Liver (tissue), 9 donors: Measurements from ENCODE around the gene JAZF1. TPM values are rescaled to one million over a fixed set of nuclear protein-coding genes. Genes with fewer than 3 reads are reported as not detected.

ENCODE experiments used
- DNase-seq: peaks from one replicate; pipeline ENCODE4 v3.0.0-alpha.2; 2017; ENCODE audit warnings: low spot score
- H3K27ac ChIP-seq, 2 donors: one replicate each; pipeline ENCODE4 v1.7.0; 2013; ENCODE audit warnings: inconsistent platforms in 2 of 2, low read length in 2 of 2, control low read depth in 1 of 2, low read depth in 1 of 2, mild to moderate bottlenecking in 1 of 2
- H3K27me3 ChIP-seq, 4 donors: one replicate each; pipeline versions ENCODE4 v1.6.1 to v1.7.0; 2013; ENCODE audit warnings: low read length in 3 of 4, inconsistent platforms in 1 of 4, mild to moderate bottlenecking in 1 of 4, moderate library complexity in 1 of 4; ENCODE audit not compliant: control insufficient read depth in 4 of 4, insufficient read depth in 4 of 4
- H3K36me3 ChIP-seq, 4 donors: one replicate each; pipeline versions ENCODE4 v1.6.1 to v1.7.0; 2013; ENCODE audit warnings: low read length in 3 of 4, mild to moderate bottlenecking in 3 of 4, low read depth in 1 of 4, moderate library complexity in 1 of 4; ENCODE audit not compliant: control insufficient read depth in 4 of 4, insufficient read depth in 3 of 4
- H3K4me1 ChIP-seq, 4 donors: one replicate each; pipeline versions ENCODE4 v1.6.1 to v1.7.0; 2013; ENCODE audit warnings: low read length in 3 of 4, mild to moderate bottlenecking in 3 of 4, moderate library complexity in 1 of 4; ENCODE audit not compliant: control insufficient read depth in 4 of 4, insufficient read depth in 4 of 4
- H3K4me3 ChIP-seq, 3 donors: one replicate each; pipeline versions ENCODE4 v1.6.1 to v1.7.0; 2013; ENCODE audit warnings: low read length in 3 of 3, control low read depth in 1 of 3, low read depth in 1 of 3, mild to moderate bottlenecking in 1 of 3
- H3K9ac ChIP-seq, 2 donors: one replicate each; pipeline ENCODE4 v1.7.0; 2013; ENCODE audit warnings: low read length in 2 of 2, mild to moderate bottlenecking in 2 of 2, moderate library complexity in 2 of 2, control low read depth in 1 of 2, low read depth in 1 of 2
- H3K9me3 ChIP-seq, 4 donors: one replicate each; pipeline versions ENCODE4 v1.6.1 to v1.7.0; 2013; ENCODE audit warnings: low read length in 3 of 4; ENCODE audit not compliant: control insufficient read depth in 4 of 4
- EGR1 ChIP-seq, 2 donors: IDR thresholded peaks; 2 replicates each; pipeline ENCODE4 v1.6.1; 2016 to 2018; ENCODE audit warnings: antibody characterized with exemption in 2 of 2, low read depth in 2 of 2
- FOXA2 ChIP-seq: IDR thresholded peaks from 2 replicates; pipeline ENCODE4 v1.6.1; 2016; ENCODE audit warnings: antibody characterized with exemption
- GABPA ChIP-seq, 2 donors: IDR thresholded peaks in 1 of 2; conservative IDR thresholded peaks in 1 of 2; 2 replicates each; pipeline ENCODE4 v1.6.1; 2016; ENCODE audit warnings: antibody characterized with exemption in 2 of 2, mild to moderate bottlenecking in 1 of 2, moderate library complexity in 1 of 2
- HNF4G ChIP-seq: IDR thresholded peaks from 2 replicates; pipeline ENCODE4 v1.6.1; 2016; ENCODE audit warnings: antibody characterized with exemption
- JUND ChIP-seq, 2 donors: IDR thresholded peaks; 2 replicates each; pipeline ENCODE4 v1.6.1; 2016; ENCODE audit warnings: antibody characterized with exemption in 2 of 2
- NR2F2 ChIP-seq: IDR thresholded peaks from 2 replicates; pipeline ENCODE4 v1.6.1; 2016; ENCODE audit warnings: antibody characterized with exemption
- RAD21 ChIP-seq, 2 donors: IDR thresholded peaks; 2 replicates each; pipeline ENCODE4 v1.6.1; 2016; ENCODE audit warnings: antibody characterized with exemption in 2 of 2, mild to moderate bottlenecking in 2 of 2
- RXRA ChIP-seq, 2 donors: IDR thresholded peaks; 2 replicates each; pipeline ENCODE4 v1.6.1; 2017 to 2018; ENCODE audit warnings: antibody characterized with exemption in 2 of 2, mild to moderate bottlenecking in 1 of 2
- SP1 ChIP-seq: IDR thresholded peaks from 2 replicates; pipeline ENCODE4 v1.6.1; 2018; ENCODE audit warnings: antibody characterized with exemption, mild to moderate bottlenecking
- TAF1 ChIP-seq: conservative IDR thresholded peaks from 2 replicates; pipeline ENCODE4 v1.6.1; 2016; ENCODE audit warnings: antibody characterized with exemption, mild to moderate bottlenecking
- YY1 ChIP-seq: IDR thresholded peaks from 2 replicates; pipeline ENCODE4 v1.6.1; 2016; ENCODE audit warnings: antibody characterized with exemption, mild to moderate bottlenecking
- WGBS: extraction: QIAGEN DNeasy Blood & Tissue Kit; methylation state at CpG from one replicate; pipeline ENCODE4 v1.1.7; 2013; 5-methylcytosine and 5-hydroxymethylcytosine counted together
- polyA plus RNA-seq, 2 donors: library from polyadenylated mRNA; stranded (reverse) in 1 of 2; unstranded in 1 of 2; fragments of 200-250 nt in 1 of 2; fragments of >200 nt in 1 of 2; fragmentation: Nextera tagmentation in 1 of 2; extraction: Ambion mirVana in 1 of 2; gene quantifications; one replicate each; pipeline versions ENCODE4 v1.2.1 to v1.2.3, GENCODE V29; 2013 to 2015
- total RNA-seq, 2 donors: library from RNA; depleted of rRNA; stranded (reverse); fragments of >200 nt; gene quantifications; one replicate each; pipeline ENCODE4 v1.2.3, GENCODE V29; 2014
- TF ChIP-seq, protein P1 (sequence below): IDR thresholded peaks from 2 replicates; pipeline ENCODE4 v1.6.1; 2016; ENCODE audit warnings: antibody characterized with exemption
- TF ChIP-seq, protein P2 (sequence below): fragments of 150-350 bp; IDR thresholded peaks from 2 replicates; pipeline ENCODE4 v1.5.1; 2017; ENCODE audit warnings: improper control_type of control experiment, low read depth, low read length; ENCODE audit not compliant: missing input control
- TF ChIP-seq, protein P3 (sequence below): IDR thresholded peaks from 2 replicates; pipeline ENCODE4 v1.6.1; 2016; ENCODE audit warnings: antibody characterized with exemption
- TF ChIP-seq, protein P4 (sequence below): IDR thresholded peaks from 2 replicates; pipeline ENCODE4 v1.6.1; 2016; ENCODE audit warnings: antibody characterized with exemption, mild to moderate bottlenecking
- TF ChIP-seq, protein P5 (sequence below): IDR thresholded peaks from 2 replicates; pipeline ENCODE4 v1.6.1; 2016; ENCODE audit warnings: antibody characterized with exemption
- donor health status: healthy.
- donor health status: healthy.
- donor health status: healthy.
- donor health status: healthy.
- donor health status: healthy.

JAZF1 gene
- total and polyA plus RNA-seq, 4 donors = 2.7 to 17.8 (median 4.0) TPM

DNA sequence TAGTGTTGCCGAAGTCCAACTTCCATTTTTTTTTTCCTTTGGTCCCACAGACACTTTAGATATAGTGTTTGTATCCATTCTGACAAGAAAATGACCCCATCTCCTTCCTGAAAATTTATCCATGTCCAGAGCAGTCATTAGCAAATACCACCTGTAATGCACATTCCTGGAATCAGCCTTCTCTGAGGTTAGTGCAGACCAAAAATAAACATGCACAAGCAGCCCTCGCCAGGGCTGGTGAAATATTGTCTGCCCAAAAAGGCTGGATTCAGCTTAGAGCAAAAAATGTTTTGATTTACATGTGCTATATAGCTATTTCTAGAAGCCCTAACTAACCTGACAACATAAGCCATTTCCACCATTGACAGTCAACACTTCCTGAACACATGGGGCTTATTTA is 294.9 kb downstream of the JAZF1 start:
- TF ChIP-seq, protein P1, sequence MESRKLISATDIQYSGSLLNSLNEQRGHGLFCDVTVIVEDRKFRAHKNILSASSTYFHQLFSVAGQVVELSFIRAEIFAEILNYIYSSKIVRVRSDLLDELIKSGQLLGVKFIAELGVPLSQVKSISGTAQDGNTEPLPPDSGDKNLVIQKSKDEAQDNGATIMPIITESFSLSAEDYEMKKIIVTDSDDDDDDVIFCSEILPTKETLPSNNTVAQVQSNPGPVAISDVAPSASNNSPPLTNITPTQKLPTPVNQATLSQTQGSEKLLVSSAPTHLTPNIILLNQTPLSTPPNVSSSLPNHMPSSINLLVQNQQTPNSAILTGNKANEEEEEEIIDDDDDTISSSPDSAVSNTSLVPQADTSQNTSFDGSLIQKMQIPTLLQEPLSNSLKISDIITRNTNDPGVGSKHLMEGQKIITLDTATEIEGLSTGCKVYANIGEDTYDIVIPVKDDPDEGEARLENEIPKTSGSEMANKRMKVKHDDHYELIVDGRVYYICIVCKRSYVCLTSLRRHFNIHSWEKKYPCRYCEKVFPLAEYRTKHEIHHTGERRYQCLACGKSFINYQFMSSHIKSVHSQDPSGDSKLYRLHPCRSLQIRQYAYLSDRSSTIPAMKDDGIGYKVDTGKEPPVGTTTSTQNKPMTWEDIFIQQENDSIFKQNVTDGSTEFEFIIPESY = no peak
- no peak for TF ChIP-seq HNF4G
- no peak for TF ChIP-seq RAD21 (IDR thresholded peaks at IDR 0.05)
- TF ChIP-seq YY1 = no peak
- TF ChIP-seq, protein P2, sequence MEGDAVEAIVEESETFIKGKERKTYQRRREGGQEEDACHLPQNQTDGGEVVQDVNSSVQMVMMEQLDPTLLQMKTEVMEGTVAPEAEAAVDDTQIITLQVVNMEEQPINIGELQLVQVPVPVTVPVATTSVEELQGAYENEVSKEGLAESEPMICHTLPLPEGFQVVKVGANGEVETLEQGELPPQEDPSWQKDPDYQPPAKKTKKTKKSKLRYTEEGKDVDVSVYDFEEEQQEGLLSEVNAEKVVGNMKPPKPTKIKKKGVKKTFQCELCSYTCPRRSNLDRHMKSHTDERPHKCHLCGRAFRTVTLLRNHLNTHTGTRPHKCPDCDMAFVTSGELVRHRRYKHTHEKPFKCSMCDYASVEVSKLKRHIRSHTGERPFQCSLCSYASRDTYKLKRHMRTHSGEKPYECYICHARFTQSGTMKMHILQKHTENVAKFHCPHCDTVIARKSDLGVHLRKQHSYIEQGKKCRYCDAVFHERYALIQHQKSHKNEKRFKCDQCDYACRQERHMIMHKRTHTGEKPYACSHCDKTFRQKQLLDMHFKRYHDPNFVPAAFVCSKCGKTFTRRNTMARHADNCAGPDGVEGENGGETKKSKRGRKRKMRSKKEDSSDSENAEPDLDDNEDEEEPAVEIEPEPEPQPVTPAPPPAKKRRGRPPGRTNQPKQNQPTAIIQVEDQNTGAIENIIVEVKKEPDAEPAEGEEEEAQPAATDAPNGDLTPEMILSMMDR = no peak
- Histone ChIP-seq H3K9me3 (no peaks in the 10 kb centered on the region), H3K36me3 (no peaks in the 10 kb centered on the region), H3K27ac (no peak overlapping the region), H3K4me1 (peaks cover 0 to 3% (median 0%) of the 10 kb centered on the region in 4 donors), H3K27me3 (no peaks in the 10 kb centered on the region), H3K4me3 (no peak overlapping the region), H3K9ac (no peak overlapping the region)
- no peak for DNase-seq
- 87% methylated on average over 2 of the region's 2 CpGs for WGBS

DNA sequence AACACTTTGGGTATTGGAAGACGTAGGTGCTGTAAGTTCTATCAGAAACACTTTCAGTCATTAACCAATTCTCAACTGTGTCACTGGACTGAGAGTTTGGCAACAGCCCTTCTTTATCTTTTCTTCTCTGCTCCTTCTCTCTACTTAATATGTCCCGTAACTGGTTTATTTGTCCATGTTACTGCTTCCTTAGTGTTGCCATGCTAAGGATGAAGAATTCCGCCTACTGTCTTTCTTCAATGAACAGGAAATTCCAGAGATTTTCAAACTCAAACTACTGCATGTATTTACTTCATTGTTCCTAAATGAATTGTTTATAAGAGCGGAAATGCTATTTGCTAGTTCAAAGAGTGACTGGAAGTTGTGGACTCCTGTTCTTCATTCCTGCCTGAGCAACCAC is 296.9 kb downstream of the JAZF1 start:
- Histone ChIP-seq H3K27me3 (no peaks in the 10 kb centered on the region), H3K9me3 (no peaks in the 10 kb centered on the region), H3K4me3 (no peak overlapping the region), H3K36me3 (no peaks in the 10 kb centered on the region), H3K9ac (no peak overlapping the region), H3K27ac (no peak overlapping the region), H3K4me1 (peaks cover 0 to 3% (median 0%) of the 10 kb centered on the region in 4 donors)
- TF ChIP-seq TAF1 (no peak), RAD21 (IDR thresholded peaks at IDR 0.05) (no peak), RXRA (IDR thresholded peaks at IDR 0.05) (no peak), HNF4G (no peak), FOXA2 (no peak)
- no peak for DNase-seq
- WGBS = 80% methylated on average over 4 of the region's 4 CpGs

DNA sequence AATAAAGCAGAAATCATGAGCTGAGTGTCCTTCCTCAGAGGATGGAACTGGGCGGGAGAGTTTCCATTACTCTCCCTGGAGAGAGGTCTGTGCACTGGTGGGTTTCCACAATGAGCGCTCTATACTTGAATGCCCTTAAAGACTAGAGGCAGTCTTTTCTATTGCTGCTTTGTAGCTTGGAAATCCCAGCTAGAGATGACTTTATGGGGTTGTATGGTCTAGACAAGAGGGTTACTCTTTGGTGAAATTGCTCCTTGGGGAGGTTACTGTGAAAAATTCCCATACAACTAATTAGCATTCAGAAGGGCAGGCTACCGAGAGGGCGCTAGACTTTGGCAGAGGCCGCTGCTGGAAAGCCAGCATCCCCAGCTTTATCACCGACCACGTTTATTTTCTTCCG is 303.8 kb downstream of the JAZF1 start:
- Histone ChIP-seq H3K27me3 (no peaks in the 10 kb centered on the region), H3K4me1 (peaks cover 0 to 21% (median 13%) of the 10 kb centered on the region in 4 donors), H3K36me3 (no peaks in the 10 kb centered on the region), H3K9me3 (no peaks in the 10 kb centered on the region), H3K27ac (no peak overlapping the region), H3K9ac (no peak overlapping the region), H3K4me3 (no peak overlapping the region)
- DNase-seq = no peak
- WGBS = 89% methylated on average over 8 of the region's 8 CpGs
- no peak for TF ChIP-seq HNF4G
- no peak for TF ChIP-seq FOXA2
- TF ChIP-seq TAF1 = no peak
- TF ChIP-seq JUND (IDR thresholded peaks at IDR 0.05) = no peak
- TF ChIP-seq, protein P2 = no peak
- no peak for TF ChIP-seq RAD21 (IDR thresholded peaks at IDR 0.05)
- TF ChIP-seq, protein P3, sequence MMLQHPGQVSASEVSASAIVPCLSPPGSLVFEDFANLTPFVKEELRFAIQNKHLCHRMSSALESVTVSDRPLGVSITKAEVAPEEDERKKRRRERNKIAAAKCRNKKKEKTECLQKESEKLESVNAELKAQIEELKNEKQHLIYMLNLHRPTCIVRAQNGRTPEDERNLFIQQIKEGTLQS = no peak
- TF ChIP-seq NR2F2 = no peak
- no peak for TF ChIP-seq GABPA (IDR thresholded peaks at IDR 0.05 in 1 of 2, conservative IDR thresholded peaks at IDR 0.05 in 1 of 2)
- TF ChIP-seq, protein P4, sequence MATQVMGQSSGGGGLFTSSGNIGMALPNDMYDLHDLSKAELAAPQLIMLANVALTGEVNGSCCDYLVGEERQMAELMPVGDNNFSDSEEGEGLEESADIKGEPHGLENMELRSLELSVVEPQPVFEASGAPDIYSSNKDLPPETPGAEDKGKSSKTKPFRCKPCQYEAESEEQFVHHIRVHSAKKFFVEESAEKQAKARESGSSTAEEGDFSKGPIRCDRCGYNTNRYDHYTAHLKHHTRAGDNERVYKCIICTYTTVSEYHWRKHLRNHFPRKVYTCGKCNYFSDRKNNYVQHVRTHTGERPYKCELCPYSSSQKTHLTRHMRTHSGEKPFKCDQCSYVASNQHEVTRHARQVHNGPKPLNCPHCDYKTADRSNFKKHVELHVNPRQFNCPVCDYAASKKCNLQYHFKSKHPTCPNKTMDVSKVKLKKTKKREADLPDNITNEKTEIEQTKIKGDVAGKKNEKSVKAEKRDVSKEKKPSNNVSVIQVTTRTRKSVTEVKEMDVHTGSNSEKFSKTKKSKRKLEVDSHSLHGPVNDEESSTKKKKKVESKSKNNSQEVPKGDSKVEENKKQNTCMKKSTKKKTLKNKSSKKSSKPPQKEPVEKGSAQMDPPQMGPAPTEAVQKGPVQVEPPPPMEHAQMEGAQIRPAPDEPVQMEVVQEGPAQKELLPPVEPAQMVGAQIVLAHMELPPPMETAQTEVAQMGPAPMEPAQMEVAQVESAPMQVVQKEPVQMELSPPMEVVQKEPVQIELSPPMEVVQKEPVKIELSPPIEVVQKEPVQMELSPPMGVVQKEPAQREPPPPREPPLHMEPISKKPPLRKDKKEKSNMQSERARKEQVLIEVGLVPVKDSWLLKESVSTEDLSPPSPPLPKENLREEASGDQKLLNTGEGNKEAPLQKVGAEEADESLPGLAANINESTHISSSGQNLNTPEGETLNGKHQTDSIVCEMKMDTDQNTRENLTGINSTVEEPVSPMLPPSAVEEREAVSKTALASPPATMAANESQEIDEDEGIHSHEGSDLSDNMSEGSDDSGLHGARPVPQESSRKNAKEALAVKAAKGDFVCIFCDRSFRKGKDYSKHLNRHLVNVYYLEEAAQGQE = no peak
- no peak for TF ChIP-seq EGR1 (IDR thresholded peaks at IDR 0.05; ENCODE audit: low read depth in 2 of 2)
- TF ChIP-seq SP1 = no peak
- TF ChIP-seq, protein P5, sequence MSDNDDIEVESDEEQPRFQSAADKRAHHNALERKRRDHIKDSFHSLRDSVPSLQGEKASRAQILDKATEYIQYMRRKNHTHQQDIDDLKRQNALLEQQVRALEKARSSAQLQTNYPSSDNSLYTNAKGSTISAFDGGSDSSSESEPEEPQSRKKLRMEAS = no peak
